ENCODE measurements around the gene EFCAB5.

DNA sequence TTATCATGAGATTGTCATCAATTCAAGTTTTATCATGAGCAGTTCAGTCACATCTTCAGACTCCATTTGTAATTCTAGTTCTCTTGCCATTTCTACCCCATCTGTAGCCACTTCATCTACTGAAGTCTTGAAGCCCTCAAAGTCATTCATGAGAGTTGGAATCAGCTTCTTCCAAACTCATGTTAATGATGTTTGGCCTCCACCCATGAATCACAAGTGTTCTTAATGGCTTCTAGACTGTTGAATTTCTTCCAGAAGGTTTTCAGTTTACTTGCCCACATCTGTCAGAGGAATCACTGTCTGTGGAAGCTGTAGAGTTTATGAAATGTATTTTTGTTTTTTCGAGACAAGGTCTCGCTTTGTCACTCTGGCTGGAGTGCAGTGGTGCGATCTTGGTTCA is 191.2 kb downstream of the EFCAB5 start:
- TF ChIP-seq SAP130 (CRISPR knock-in tag; IDR thresholded peaks at IDR 0.05; ENCODE audit: low read depth) (no peak), FOSL2 (CRISPR knock-in tag; IDR thresholded peaks at IDR 0.05) (no peak), NFYC (CRISPR knock-in tag; IDR thresholded peaks at IDR 0.05) (no peak), HIVEP1 (CRISPR knock-in tag; IDR thresholded peaks at IDR 0.05) (no peak), EZH2 (conservative IDR thresholded peaks at IDR 0.05; ENCODE audit: low read depth, low read length) (no peak), BHLHE40 (IDR thresholded peaks at IDR 0.05; ENCODE audit: low read length) (no peak), CEBPB (IDR thresholded peaks at IDR 0.05; ENCODE audit: borderline replicate concordance, low read depth, low read length) (no peak)
- TF ChIP-seq, protein P1, sequence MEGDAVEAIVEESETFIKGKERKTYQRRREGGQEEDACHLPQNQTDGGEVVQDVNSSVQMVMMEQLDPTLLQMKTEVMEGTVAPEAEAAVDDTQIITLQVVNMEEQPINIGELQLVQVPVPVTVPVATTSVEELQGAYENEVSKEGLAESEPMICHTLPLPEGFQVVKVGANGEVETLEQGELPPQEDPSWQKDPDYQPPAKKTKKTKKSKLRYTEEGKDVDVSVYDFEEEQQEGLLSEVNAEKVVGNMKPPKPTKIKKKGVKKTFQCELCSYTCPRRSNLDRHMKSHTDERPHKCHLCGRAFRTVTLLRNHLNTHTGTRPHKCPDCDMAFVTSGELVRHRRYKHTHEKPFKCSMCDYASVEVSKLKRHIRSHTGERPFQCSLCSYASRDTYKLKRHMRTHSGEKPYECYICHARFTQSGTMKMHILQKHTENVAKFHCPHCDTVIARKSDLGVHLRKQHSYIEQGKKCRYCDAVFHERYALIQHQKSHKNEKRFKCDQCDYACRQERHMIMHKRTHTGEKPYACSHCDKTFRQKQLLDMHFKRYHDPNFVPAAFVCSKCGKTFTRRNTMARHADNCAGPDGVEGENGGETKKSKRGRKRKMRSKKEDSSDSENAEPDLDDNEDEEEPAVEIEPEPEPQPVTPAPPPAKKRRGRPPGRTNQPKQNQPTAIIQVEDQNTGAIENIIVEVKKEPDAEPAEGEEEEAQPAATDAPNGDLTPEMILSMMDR (CRISPR knock-in tag; IDR thresholded peaks at IDR 0.05), result no peak
- TF ChIP-seq, protein P2, sequence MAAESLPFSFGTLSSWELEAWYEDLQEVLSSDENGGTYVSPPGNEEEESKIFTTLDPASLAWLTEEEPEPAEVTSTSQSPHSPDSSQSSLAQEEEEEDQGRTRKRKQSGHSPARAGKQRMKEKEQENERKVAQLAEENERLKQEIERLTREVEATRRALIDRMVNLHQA (CRISPR knock-in tag; IDR thresholded peaks at IDR 0.05), result no peak
- TF ChIP-seq, protein P3, sequence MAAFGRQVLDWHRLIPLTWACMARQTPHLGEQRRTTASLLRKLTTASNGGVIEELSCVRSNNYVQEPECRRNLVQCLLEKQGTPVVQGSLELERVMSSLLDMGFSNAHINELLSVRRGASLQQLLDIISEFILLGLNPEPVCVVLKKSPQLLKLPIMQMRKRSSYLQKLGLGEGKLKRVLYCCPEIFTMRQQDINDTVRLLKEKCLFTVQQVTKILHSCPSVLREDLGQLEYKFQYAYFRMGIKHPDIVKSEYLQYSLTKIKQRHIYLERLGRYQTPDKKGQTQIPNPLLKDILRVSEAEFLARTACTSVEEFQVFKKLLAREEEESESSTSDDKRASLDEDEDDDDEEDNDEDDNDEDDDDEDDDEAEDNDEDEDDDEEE (CRISPR knock-in tag; IDR thresholded peaks at IDR 0.05), result no peak
- TF ChIP-seq, protein P4, sequence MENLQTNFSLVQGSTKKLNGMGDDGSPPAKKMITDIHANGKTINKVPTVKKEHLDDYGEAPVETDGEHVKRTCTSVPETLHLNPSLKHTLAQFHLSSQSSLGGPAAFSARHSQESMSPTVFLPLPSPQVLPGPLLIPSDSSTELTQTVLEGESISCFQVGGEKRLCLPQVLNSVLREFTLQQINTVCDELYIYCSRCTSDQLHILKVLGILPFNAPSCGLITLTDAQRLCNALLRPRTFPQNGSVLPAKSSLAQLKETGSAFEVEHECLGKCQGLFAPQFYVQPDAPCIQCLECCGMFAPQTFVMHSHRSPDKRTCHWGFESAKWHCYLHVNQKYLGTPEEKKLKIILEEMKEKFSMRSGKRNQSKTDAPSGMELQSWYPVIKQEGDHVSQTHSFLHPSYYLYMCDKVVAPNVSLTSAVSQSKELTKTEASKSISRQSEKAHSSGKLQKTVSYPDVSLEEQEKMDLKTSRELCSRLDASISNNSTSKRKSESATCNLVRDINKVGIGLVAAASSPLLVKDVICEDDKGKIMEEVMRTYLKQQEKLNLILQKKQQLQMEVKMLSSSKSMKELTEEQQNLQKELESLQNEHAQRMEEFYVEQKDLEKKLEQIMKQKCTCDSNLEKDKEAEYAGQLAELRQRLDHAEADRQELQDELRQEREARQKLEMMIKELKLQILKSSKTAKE (CRISPR knock-in tag; IDR thresholded peaks at IDR 0.05; ENCODE audit: borderline replicate concordance), result no peak
